GM19193 (cell line): ENCODE data around the gene COX19.

ENCODE experiments used
- POLR2A ChIP-seq: IDR thresholded peaks from 4 replicates; pipeline ENCODE4 v1.6.1; 2011; ENCODE audit not compliant: insufficient read depth, insufficient read length; ENCODE audit errors: extremely low read depth

The COX19 gene

DNA sequence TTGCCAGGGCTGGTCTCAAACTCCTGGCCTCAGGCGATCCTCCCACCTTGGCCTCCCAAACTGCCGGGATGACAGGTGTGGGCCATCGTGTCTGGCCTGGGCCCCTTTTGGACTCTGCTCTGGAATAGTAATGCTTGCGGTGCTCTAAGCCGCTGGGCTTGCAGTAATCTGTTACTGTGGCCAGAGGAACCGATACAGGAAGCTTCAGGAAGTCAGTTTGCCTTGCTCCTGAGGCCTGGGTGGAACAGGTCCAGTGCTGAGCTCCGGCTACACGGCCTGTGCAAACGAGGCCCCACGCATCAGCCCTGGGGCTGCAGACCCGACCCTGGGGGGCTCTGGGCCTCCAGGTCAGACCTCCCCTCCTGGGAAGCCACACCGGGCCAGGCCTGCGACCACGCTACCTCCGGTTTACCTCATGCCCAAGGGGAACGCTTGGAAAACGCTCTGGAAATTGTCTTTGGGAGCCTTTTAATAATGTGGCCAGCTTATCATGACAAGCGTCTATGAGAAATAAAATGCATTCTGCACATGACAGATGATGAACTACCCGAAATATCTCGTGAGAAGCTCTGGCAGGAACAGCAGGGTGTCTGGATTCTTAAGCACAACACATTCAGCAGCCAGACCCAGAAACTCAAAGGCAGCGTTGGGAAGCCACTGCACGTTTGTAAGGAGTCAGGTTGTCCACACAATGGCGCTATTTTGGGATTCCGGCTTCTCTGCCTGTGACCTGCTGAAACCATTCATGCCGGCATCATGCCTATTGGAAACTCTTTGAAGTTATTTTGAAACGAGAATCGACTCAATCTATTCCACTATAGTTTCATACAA lies 10.7 kb downstream of the COX19 start:
- TF ChIP-seq POLR2A = peak; percentile 42

DNA sequence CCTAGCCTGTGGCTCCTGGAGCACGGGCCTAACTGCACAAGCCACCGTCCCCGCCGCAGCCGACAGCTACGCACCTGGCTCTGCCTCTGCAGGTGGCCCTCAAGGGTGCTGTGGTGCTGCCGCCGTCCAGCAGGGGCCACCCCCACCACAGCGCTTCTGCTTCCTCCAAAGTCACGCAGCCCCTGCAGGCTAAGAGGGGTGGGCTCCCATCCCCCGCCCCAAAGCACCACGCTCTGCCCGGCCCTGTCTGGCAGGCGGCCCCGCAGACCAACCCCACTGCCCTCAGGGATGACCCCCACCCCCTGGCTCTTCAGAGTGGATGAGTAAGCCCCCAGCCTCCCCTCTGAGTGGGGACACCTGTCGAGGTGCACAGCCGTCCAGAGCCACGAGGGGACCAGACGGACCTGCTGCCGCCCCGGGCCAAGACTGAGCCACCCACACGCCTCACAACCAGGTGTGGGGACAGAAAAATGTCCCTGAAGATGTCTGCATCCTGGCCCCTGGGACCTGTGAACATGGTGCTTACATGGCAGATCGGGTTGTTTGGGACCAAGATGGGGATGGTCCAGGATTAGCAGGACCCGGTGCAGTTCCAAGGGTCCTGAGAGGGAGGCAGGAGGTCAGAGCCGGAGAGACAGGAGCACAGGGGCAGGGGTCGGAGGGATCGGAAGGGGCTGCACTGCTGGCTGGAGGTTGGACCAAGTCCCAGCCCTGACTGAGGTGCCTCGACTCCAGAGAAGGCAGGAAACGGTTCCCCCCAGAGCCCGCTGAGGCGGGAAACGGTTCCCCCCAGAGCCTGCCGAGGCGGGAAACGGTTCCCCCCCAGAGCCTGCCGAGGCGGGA lies 11.9 kb downstream of the COX19 start:
- TF ChIP-seq POLR2A = no peak

DNA sequence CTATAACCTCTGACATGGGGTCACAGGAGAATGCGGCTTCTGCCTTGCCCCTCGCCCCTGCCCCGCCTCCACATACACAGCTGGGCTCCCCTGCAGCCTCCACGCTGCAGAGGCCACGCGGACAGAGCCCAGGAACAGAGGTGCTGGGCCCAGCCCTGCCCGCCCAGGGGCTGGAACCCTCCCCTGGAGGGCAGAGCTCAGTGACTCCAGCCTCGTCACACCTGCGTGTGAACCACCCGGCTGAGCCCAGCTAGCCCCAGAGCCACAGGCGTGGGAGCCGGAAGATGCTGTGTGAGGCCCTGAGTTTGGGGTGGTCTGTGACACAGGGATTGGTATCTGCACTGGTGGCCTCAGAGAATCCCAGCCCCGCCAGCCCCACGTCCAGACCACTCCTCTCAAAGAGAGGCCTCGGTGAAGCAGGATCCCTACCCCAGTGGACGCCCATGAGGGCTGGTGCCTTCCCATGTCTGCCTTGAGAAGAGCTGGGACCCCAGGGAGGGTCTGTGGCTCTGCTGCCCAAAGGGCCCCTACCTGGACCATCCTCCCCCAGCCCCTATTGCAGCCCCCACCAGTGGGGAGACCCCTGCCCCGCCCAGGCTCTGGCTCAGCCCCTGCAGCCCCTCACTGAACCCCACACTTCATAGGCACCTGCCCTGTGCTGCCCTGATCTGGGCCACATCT lies 12.8 kb downstream of the COX19 start:
- no peak for TF ChIP-seq POLR2A

DNA sequence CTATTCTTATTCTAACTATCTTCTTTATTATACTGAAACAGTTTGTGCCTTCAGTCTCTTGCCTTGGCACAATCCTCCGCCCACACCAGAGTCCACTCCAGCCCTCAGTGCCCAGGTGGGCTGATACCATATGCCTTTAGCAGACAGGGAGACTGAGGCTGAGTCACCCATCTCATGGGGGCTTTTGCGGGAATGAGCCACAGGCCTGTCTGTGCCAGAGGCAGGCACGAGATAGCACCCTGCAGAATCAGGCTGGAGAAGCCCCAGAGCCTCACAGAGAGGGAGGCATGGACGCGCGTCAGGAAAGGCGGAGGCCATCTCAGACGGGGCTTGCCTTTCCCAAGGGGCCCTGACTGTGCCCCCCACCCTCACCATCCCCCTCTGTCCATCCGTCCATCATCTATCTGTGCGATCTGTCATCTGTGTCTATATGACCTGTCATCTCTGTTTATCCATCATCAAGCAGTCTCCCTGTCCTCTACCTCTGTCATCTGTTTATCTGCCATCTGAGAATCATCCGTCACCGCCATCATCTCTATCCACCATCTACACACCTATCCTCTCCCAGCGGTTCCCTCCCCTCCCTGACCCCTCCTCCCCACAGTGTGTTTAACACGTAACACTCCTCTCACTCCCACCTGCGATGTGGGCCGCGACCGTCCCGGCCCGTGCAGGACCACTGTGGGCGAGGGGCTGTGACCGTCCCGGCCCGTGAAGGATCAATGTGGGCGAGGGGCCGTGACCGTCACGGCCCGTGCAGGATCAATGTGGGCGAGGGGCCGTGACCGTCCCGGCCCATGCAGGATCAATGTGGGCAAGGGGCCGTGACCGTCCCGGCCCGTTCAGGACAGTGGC lies 13.6 kb downstream of the COX19 start:
- TF ChIP-seq POLR2A = no peak

DNA sequence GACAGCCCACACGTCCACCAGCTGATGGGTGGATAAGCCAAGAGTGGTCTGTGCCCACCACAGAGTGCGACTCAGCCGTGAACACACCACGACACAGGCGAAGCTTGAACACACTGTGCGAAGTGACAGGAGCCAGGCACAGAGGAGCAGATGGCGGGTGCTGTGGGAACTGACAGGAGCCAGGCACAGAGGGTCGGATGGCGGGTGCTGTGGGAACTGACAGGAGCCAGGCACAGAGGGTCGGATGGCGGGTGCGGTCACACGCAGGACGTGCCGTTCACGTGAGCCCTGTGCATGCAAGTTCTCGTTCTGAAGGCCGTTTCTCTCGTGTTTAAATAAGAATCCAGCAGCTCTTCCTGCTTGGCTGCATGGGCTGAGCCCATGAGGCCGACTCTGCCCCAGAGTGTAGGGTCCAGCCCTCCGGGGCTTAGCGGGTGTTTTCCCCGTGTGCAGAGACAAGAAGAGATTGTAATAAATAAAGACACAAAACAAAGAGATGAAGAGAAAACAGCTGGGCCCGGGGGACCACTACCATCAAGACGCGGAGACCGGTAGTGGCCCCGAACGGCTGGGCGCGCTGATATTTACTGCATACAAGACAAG lies 15.0 kb downstream of the COX19 start:
- no peak for TF ChIP-seq POLR2A

DNA sequence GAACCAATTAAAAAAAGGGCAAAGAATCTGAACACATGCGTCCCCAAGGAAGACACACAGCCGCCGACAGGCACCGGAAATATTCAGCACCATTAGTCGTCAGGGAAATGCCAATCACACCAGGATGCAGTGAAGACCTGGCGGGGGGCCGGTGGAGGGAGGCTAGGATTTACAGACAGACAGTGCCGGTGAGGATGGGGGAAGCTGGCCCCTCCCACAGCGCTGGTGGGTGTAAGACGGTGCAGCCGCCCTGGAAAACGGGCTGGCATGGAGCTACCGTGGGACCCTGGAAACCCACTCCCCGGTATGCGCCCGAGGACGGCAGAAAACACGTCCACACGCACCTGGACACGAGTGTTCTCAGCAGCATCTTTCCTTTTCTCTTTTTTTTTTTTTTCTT lies 16.1 kb downstream of the COX19 start:
- no peak for TF ChIP-seq POLR2A

DNA sequence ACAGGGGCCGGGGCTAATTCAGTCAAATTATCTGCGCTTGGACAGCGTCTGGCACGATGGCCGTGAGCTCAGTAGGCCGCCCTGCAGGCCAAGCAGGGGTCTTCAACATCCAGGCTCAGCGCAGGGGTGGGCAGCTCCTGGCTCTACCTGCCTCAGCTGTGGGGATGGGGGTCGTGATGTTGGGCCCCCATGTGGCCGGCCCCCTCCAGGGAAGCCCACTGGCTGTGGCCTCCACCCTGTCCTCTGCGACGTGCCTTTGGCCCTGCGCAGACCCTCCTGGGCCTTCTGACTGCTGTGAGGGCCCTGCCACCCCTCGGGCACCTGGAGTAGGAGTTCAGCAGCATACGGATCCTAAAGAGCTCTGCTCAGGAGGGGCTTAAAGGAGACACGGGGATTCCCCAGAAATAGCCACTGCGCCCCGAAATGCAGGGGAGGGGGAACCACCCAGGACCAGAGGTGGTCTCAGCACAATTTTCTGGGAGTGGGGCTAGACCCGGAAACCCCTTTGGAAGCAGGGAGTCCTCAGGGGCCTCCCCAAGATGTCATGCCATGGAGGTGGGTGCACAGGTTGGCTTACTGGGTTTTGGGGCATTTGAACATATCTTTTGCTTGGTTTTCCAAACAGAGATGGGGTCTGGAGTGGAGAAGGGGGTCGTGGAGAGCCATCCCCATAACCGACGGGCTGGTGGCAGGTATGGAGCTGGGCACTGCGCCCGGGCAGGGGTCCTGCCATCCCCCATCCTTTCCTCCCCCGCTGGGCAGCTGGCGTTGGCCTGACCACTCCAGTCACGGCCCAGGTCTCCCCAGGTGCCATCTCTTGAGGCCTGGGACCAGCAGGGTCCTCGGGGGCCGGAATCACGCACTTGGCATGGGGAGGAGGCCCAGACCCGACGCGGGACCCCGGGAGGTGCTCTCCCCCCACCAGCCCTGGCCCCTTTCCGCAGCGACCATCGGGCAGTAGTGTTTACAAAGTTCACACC lies 16.8 kb downstream of the COX19 start:
- no peak for TF ChIP-seq POLR2A

DNA sequence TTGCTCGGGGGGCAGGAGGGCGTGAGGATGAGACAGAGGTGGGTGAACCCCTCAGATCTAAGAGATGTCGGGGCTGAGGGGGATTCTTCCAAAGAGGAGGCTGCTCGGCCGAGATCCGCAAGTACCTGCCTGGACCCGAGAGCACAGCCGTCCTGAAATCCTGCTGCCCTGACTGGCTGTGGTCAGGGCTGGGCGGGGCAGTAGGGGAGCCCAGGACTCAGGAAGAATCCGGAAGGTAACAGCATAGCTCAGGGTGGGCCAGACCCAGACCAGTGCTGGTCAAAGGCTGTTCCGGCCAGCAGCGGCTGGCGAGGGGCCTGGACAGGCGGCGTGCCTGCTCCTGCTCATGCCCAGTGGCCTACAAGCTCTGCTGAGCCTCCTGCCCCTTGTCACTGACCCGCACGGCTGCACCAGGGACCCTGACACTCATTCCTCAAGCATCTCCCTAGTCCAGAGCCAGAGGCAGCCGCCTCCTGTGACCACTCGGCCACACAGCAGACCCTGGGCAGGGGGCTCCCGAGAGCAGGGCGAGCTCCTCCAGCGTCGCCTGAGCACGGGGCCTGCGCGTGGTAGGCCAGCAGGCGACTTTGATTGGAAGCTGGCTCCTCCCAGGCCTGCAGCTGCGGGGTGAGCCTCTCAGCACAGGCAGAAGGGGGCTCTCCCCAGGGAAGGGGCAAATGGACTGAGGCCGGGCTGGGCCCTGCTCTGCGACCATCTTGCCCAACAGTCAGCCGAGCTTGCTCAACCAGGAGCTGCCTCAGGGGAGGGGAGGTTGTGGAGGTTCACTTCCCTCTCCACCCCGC lies 17.7 kb downstream of the COX19 start:
- no peak for TF ChIP-seq POLR2A

DNA sequence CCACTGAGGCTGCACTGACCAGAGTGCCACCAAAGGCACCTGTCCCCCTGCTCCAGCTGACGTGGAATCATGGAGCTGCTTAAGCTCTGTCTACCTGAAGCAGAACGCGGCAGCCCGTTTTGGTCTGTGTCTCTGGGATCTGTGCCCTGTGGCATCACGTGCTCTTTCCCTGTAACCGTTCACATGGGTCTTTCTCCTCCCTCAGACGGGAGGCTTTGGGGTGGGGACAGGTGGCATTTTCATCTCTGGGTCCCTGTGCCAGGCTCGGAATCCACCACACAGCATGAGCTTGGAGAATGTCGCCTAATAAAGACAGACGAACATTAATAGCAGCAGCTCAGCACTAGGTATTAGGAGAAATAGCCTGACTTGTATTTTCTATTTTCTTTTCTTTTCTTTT lies 19.3 kb downstream of the COX19 start:
- no peak for TF ChIP-seq POLR2A

DNA sequence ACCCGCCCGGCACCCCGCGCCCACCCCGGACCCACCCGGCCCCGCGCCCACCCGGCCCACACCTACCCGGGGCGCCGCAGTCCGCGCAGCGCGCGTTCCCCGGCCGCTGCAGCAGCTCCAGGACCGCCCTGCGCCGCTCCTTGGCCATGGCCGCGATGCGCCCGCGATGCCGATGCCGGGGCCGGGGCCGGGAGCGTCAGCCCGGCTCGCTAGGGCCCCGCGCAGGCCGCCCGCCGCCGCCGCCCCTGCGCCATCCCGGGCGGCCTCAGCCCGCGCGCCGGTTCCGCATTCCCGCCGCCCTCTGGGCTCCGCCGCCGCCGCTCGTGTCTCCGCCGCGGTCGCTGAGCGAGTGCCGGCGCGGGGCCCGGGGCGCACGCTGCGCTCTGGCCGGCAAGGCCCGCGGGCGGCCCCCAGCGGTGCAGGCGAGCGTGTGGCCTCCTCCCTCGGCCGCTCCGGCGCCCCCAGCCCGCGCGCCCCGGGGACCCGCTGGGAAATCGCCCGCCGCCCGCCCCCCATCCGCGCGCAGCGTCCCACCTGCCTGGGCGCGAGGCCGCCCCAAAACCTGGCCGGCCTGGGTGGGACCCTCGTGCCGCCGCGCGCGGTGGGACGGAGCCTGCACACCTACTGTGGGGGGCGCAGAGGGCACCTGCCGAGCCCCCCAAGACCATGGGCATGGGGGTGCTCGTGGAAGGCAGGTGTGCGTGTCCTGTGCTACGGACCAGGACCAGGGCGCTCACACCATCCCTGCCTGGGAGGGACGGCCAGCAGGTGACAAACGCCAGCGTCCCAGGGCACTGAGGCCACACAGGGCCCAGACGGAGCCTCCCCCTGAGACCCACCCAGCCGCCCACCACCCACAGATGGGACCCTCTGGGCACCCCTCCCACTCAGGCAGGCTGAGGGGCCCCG lies 20.8 kb downstream of the COX19 start, which contains the start of gene ADAP1:
TSS of gene ADAP1 (minus strand) at position 351 of the 909 bp plus-strand sequence. CDS start at position 148, 203 bp downstream.
- TF ChIP-seq POLR2A = peak; percentile 40
